AG09319 (cell line): ENCODE results near the gene CSNK2B.

Experiments used
- DNase-seq: peaks from one replicate; pipeline ENCODE4 v3.0.0-alpha.2; 2010; ENCODE audit warnings: low read depth; ENCODE audit errors: extremely low read depth
- TF ChIP-seq, protein P1 (sequence below): IDR thresholded peaks from 2 replicates; pipeline ENCODE4 v1.5.1; 2011; ENCODE audit warnings: low read depth, mild to moderate bottlenecking, inconsistent platforms, low read length, moderate library complexity

Gene CSNK2B

DNA sequence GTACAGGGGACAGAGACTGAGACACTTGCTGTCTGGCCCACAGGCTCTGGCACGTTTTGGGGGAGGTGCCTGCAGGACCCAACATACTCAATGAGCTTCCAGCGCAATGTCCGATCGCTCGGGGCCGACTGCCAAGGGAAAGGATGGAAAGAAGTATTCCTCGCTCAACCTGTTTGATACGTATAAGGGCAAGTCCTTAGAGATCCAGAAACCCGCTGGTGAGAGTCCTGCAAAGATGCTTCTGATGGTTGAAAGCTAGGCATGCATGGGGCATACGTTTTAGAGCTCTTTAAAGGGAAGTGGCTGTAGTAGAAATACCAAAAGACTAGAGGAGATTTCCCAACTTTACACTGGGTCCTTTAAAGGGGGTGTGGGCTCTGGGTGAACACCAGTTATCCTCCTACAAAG, 43.2 kb upstream of the CSNK2B start:
- TF ChIP-seq, protein P1, sequence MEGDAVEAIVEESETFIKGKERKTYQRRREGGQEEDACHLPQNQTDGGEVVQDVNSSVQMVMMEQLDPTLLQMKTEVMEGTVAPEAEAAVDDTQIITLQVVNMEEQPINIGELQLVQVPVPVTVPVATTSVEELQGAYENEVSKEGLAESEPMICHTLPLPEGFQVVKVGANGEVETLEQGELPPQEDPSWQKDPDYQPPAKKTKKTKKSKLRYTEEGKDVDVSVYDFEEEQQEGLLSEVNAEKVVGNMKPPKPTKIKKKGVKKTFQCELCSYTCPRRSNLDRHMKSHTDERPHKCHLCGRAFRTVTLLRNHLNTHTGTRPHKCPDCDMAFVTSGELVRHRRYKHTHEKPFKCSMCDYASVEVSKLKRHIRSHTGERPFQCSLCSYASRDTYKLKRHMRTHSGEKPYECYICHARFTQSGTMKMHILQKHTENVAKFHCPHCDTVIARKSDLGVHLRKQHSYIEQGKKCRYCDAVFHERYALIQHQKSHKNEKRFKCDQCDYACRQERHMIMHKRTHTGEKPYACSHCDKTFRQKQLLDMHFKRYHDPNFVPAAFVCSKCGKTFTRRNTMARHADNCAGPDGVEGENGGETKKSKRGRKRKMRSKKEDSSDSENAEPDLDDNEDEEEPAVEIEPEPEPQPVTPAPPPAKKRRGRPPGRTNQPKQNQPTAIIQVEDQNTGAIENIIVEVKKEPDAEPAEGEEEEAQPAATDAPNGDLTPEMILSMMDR = no peak
- DNase-seq = no peak

DNA sequence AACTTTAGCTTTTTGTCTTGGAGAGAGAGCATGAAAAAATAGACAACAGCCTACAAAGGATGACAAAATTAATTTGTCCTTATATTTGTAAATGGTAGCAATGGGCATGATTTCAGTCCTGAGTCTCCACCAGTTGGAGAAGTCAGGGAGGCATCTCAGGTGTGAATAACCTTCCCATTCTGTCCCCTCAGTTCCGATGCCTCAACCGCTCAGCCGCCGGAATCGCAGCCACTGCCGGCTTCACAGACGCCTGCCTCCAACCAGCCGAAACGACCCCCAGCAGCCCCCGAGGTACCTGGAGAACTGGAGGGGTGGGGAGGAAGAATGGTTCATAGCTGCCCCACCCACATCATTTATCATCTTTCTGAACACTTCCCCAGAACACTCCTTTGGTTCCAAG, 41.8 kb upstream of the CSNK2B start:
- TF ChIP-seq, protein P1 = no peak
- DNase-seq = no peak

DNA sequence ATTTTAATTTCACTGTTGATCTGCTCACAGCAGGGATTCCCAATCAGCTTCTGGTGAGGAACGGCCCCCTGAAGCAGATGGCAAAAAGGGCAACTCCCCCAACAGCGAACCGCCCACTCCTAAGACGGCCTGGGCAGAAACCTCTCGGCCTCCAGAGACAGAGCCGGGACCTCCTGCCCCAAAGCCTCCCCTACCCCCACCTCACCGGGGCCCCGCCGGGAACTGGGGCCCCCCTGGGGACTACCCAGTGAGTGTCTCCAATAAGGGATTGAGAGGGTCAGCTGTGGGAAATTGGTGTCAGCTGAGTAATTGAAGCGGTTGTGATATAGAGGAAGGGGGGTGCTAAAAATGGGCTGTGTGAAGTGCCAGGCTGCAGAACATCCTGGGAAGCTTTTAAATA, 38.9 kb upstream of the CSNK2B start:
- no peak for DNase-seq
- TF ChIP-seq, protein P1 = no peak

DNA sequence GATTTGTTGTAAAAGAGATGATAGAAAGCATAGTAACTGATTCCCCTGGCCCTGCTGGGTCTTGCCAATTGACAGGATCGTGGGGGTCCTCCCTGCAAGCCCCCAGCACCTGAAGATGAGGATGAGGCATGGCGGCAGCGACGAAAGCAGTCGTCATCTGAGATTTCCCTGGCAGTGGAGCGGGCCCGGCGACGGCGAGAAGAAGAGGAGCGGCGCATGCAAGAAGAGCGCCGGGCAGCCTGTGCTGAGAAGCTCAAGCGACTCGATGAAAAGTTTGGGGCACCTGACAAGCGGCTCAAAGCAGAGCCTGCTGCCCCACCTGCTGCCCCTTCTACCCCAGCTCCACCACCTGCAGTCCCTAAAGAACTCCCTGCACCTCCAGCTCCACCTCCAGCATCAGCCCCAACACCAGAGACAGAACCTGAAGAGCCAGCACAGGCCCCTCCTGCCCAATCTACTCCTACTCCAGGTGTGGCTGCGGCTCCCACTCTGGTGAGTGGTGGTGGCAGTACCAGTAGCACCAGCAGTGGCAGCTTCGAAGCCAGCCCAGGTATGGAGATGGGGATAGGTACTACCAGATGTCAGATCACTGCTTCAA, 38.1 kb upstream of the CSNK2B start:
- TF ChIP-seq, protein P1 = no peak
- no peak for DNase-seq

DNA sequence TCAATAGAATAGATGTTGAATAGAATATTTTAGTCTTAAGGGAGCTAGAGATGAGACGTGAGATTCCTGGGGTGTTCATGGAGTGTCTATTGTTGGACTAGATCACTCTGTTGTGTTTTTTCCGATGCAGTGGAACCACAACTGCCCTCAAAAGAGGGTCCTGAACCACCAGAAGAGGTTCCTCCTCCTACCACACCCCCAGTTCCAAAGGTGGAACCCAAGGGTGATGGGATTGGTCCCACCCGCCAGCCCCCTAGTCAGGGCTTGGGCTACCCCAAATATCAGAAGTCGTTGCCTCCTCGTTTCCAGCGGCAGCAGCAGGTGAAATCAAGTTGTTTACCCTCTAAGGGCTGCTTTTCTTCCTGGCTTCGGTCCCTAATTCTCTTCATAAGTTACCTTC, 36.9 kb upstream of the CSNK2B start:
- TF ChIP-seq, protein P1 = no peak
- DNase-seq = no peak

DNA sequence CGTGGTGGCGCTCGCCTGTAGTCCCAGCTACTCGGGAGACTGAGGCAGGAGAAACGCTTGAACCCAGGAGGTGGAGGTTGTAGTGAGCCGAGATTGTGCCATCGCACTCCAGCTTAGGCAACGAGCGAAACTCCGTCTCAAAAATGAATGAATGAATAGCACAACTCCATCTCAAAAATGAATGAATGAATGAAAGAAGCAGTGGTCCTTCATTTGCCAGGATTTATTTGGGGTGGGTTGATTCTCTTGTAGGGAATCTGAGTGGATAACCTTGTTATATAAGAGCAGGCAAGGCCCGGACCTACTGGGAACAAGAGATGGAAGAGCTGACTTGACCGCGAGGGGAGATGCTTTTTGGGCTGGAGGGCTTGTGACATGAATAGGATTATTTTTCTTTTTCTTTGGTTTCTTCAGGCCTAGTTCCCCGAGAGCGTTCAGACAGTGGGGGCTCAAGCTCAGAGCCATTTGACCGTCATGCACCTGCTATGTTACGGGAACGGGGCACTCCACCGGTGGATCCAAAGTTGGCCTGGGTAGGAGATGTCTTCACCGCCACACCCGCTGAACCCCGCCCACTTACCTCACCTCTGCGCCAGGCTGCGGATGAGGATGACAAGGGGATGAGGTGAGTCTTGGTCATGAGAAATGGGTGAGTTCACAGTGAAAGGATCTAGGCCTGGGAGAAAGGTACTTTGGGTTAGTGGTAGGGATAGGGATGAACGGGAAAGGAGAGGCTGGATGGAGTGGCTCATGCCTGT, 35.5 kb upstream of the CSNK2B start:
- TF ChIP-seq, protein P1 = no peak
- DNase-seq = no peak

DNA sequence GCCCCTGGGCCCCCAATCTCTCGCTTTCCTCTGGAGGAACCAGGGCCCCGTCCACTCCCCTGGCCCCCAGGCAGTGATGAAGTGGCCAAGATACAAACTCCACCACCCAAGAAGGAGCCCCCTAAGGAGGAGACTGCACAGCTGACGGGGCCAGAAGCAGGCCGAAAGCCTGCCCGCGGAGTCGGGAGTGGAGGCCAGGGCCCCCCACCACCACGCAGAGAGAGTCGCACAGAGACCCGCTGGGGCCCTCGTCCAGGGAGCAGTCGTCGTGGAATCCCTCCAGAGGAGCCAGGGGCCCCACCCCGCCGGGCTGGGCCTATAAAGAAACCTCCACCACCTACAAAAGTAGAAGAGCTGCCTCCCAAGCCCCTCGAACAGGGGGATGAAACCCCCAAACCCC, 34.7 kb upstream of the CSNK2B start:
- no peak for DNase-seq
- TF ChIP-seq, protein P1 = no peak
